ENCODE measurements around the gene IL2RA.

GRCh38 chr10:5968681-5969453 lies 93.3 kb downstream of the IL2RA start:
- no peak for TF ChIP-seq CTCF (IDR thresholded peaks at IDR 0.05)
- no peak for TF ChIP-seq EP300 (IDR thresholded peaks at IDR 0.05)
- TF ChIP-seq POLR2A (IDR thresholded peaks at IDR 0.05), result no peak
